Measurements from ENCODE around the gene PCK2. TPM values are rescaled to one million over a fixed set of nuclear protein-coding genes. Genes with fewer than 3 reads are reported as not detected.
A peak's percentile ranks its signal among the peaks of the same experiment; 100 is the strongest.

Gene PCK2
- total and polyA plus RNA-seq, 2 of the 13 experiments (the other 11 are each of a cell fraction or from before 2014, with no cell fraction given) = 129 to 272 TPM

GRCh38 chr14:24093207-24093900 is 757 bp upstream of the PCK2 start (continued):
- no peak for TF ChIP-seq ZNF382 (CRISPR knock-in tag; IDR thresholded peaks at IDR 0.05; ENCODE audit: borderline replicate concordance)
- no peak for TF ChIP-seq HNF4A (CRISPR knock-in tag; IDR thresholded peaks at IDR 0.05)
- peak; percentile 19; the same call in 1 of the 2 replicates for TF ChIP-seq ZNF800 (CRISPR knock-in tag; IDR thresholded peaks at IDR 0.05)
- 0 out of 2 replicates have a peak, but pooled peaks have one; percentile 54 for TF ChIP-seq MTA3 (CRISPR knock-in tag; IDR thresholded peaks at IDR 0.05)
- TF ChIP-seq RORA (CRISPR knock-in tag; IDR thresholded peaks at IDR 0.05) = no peak
- TF ChIP-seq STAT5B (CRISPR knock-in tag; IDR thresholded peaks at IDR 0.05) = no peak
- 0 out of 2 replicates have a peak, but pooled peaks have one; percentile 64 for TF ChIP-seq MATR3 (CRISPR knock-in tag; IDR thresholded peaks at IDR 0.05)
- no peak; the same call in 1 of the 2 replicates for TF ChIP-seq KLF13 (CRISPR knock-in tag; IDR thresholded peaks at IDR 0.05)
- peak; percentile 8; the same call in 1 of the 2 replicates for TF ChIP-seq ZNF276 (CRISPR knock-in tag; IDR thresholded peaks at IDR 0.05; ENCODE audit: low read depth)
- TF ChIP-seq MLXIP (CRISPR knock-in tag; IDR thresholded peaks at IDR 0.05; ENCODE audit: borderline replicate concordance) = 0 out of 2 replicates have a peak, but pooled peaks have one; percentile 17
- 0 out of 2 replicates have a peak, but pooled peaks have one; percentile 6 for TF ChIP-seq ZMYM3 (CRISPR knock-in tag; IDR thresholded peaks at IDR 0.05)
- TF ChIP-seq ZNF547 (CRISPR knock-in tag; IDR thresholded peaks at IDR 0.05) = no peak
- peak; percentile 76; the same call in 1 of the 2 replicates for TF ChIP-seq ZNF83 (CRISPR knock-in tag; IDR thresholded peaks at IDR 0.05; ENCODE audit: borderline replicate concordance)
- 0 out of 2 replicates have a peak, but pooled peaks have one; percentile 20 for TF ChIP-seq ZNF629 (CRISPR knock-in tag; conservative IDR thresholded peaks at IDR 0.05)
- no peak for TF ChIP-seq ETS1 (CRISPR knock-in tag; IDR thresholded peaks at IDR 0.05)
- TF ChIP-seq ATF7 (IDR thresholded peaks at IDR 0.05) = no peak
- TF ChIP-seq ATF7 (CRISPR knock-in tag; IDR thresholded peaks at IDR 0.05) = peak; percentile 83; the same call in 1 of the 2 replicates
- peak; percentile 49 for TF ChIP-seq ZNF781 (CRISPR knock-in tag; IDR thresholded peaks at IDR 0.05; ENCODE audit: borderline replicate concordance, not compliant biosample characterization)
- no peak; the same call in 1 of the 2 replicates for TF ChIP-seq ZNF775 (CRISPR knock-in tag; IDR thresholded peaks at IDR 0.05; ENCODE audit: borderline replicate concordance)
- TF ChIP-seq ZNF557 (CRISPR knock-in tag; IDR thresholded peaks at IDR 0.05) = 0 out of 2 replicates have a peak, but pooled peaks have one; percentile 35
- TF ChIP-seq ZBTB38 (CRISPR knock-in tag; IDR thresholded peaks at IDR 0.05) = peak; percentile 67
- no peak for TF ChIP-seq IKZF4 (CRISPR knock-in tag; IDR thresholded peaks at IDR 0.05; ENCODE audit: borderline replicate concordance, low read depth, not compliant biosample characterization)
